Liver (tissue), 9 donors: ENCODE results near the gene LHFPL2. TPM values are rescaled to one million over a fixed set of nuclear protein-coding genes. Genes with fewer than 3 reads are reported as not detected.

Experiments
- DNase-seq: peaks from one replicate; pipeline ENCODE4 v3.0.0-alpha.2; 2017; ENCODE audit warnings: low spot score
- H3K27ac ChIP-seq, 2 donors: one replicate each; pipeline ENCODE4 v1.7.0; 2013; ENCODE audit warnings: inconsistent platforms in 2 of 2, low read length in 2 of 2, control low read depth in 1 of 2, low read depth in 1 of 2, mild to moderate bottlenecking in 1 of 2
- H3K27me3 ChIP-seq, 4 donors: one replicate each; pipeline versions ENCODE4 v1.6.1 to v1.7.0; 2013; ENCODE audit warnings: low read length in 3 of 4, inconsistent platforms in 1 of 4, mild to moderate bottlenecking in 1 of 4, moderate library complexity in 1 of 4; ENCODE audit not compliant: control insufficient read depth in 4 of 4, insufficient read depth in 4 of 4
- H3K36me3 ChIP-seq, 4 donors: one replicate each; pipeline versions ENCODE4 v1.6.1 to v1.7.0; 2013; ENCODE audit warnings: low read length in 3 of 4, mild to moderate bottlenecking in 3 of 4, low read depth in 1 of 4, moderate library complexity in 1 of 4; ENCODE audit not compliant: control insufficient read depth in 4 of 4, insufficient read depth in 3 of 4
- H3K4me1 ChIP-seq, 4 donors: one replicate each; pipeline versions ENCODE4 v1.6.1 to v1.7.0; 2013; ENCODE audit warnings: low read length in 3 of 4, mild to moderate bottlenecking in 3 of 4, moderate library complexity in 1 of 4; ENCODE audit not compliant: control insufficient read depth in 4 of 4, insufficient read depth in 4 of 4
- H3K4me3 ChIP-seq, 3 donors: one replicate each; pipeline versions ENCODE4 v1.6.1 to v1.7.0; 2013; ENCODE audit warnings: low read length in 3 of 3, control low read depth in 1 of 3, low read depth in 1 of 3, mild to moderate bottlenecking in 1 of 3
- H3K9ac ChIP-seq, 2 donors: one replicate each; pipeline ENCODE4 v1.7.0; 2013; ENCODE audit warnings: low read length in 2 of 2, mild to moderate bottlenecking in 2 of 2, moderate library complexity in 2 of 2, control low read depth in 1 of 2, low read depth in 1 of 2
- H3K9me3 ChIP-seq, 4 donors: one replicate each; pipeline versions ENCODE4 v1.6.1 to v1.7.0; 2013; ENCODE audit warnings: low read length in 3 of 4; ENCODE audit not compliant: control insufficient read depth in 4 of 4
- ATF3 ChIP-seq: IDR thresholded peaks from 2 replicates; pipeline ENCODE4 v1.6.1; 2016; ENCODE audit warnings: antibody characterized with exemption
- CTCF ChIP-seq: fragments of 150-350 bp; IDR thresholded peaks from 2 replicates; pipeline ENCODE4 v1.5.1; 2017; ENCODE audit warnings: improper control_type of control experiment, low read depth, low read length; ENCODE audit not compliant: missing input control
- FOXA2 ChIP-seq: IDR thresholded peaks from 2 replicates; pipeline ENCODE4 v1.6.1; 2016; ENCODE audit warnings: antibody characterized with exemption
- HNF4A ChIP-seq, 2 donors: conservative IDR thresholded peaks; 2 replicates each; pipeline ENCODE4 v1.6.1; 2016; ENCODE audit warnings: antibody characterized with exemption in 2 of 2, mild to moderate bottlenecking in 2 of 2
- HNF4G ChIP-seq: IDR thresholded peaks from 2 replicates; pipeline ENCODE4 v1.6.1; 2016; ENCODE audit warnings: antibody characterized with exemption
- JUND ChIP-seq, 2 donors: IDR thresholded peaks; 2 replicates each; pipeline ENCODE4 v1.6.1; 2016; ENCODE audit warnings: antibody characterized with exemption in 2 of 2
- NR2F2 ChIP-seq: IDR thresholded peaks from 2 replicates; pipeline ENCODE4 v1.6.1; 2016; ENCODE audit warnings: antibody characterized with exemption
- RAD21 ChIP-seq, 2 donors: IDR thresholded peaks; 2 replicates each; pipeline ENCODE4 v1.6.1; 2016; ENCODE audit warnings: antibody characterized with exemption in 2 of 2, mild to moderate bottlenecking in 2 of 2
- REST ChIP-seq: IDR thresholded peaks from 2 replicates; pipeline ENCODE4 v1.6.1; 2016; ENCODE audit warnings: antibody characterized with exemption, mild to moderate bottlenecking
- RXRA ChIP-seq, 2 donors: IDR thresholded peaks; 2 replicates each; pipeline ENCODE4 v1.6.1; 2017 to 2018; ENCODE audit warnings: antibody characterized with exemption in 2 of 2, mild to moderate bottlenecking in 1 of 2
- SP1 ChIP-seq: IDR thresholded peaks from 2 replicates; pipeline ENCODE4 v1.6.1; 2018; ENCODE audit warnings: antibody characterized with exemption, mild to moderate bottlenecking
- TAF1 ChIP-seq: conservative IDR thresholded peaks from 2 replicates; pipeline ENCODE4 v1.6.1; 2016; ENCODE audit warnings: antibody characterized with exemption, mild to moderate bottlenecking
- YY1 ChIP-seq: IDR thresholded peaks from 2 replicates; pipeline ENCODE4 v1.6.1; 2016; ENCODE audit warnings: antibody characterized with exemption, mild to moderate bottlenecking
- ZBTB33 ChIP-seq: IDR thresholded peaks from 2 replicates; pipeline ENCODE4 v1.6.1; 2016; ENCODE audit warnings: antibody characterized with exemption
- WGBS: extraction: QIAGEN DNeasy Blood & Tissue Kit; methylation state at CpG from one replicate; pipeline ENCODE4 v1.1.7; 2013; 5-methylcytosine and 5-hydroxymethylcytosine counted together
- polyA plus RNA-seq, 2 donors: library from polyadenylated mRNA; stranded (reverse) in 1 of 2; unstranded in 1 of 2; fragments of 200-250 nt in 1 of 2; fragments of >200 nt in 1 of 2; fragmentation: Nextera tagmentation in 1 of 2; extraction: Ambion mirVana in 1 of 2; gene quantifications; one replicate each; pipeline versions ENCODE4 v1.2.1 to v1.2.3, GENCODE V29; 2013 to 2015
- total RNA-seq, 2 donors: library from RNA; depleted of rRNA; stranded (reverse); fragments of >200 nt; gene quantifications; one replicate each; pipeline ENCODE4 v1.2.3, GENCODE V29; 2014
- donor health status: healthy.
- donor health status: healthy.
- donor health status: healthy.
- donor health status: healthy.
- donor health status: healthy.

The LHFPL2 gene
- total and polyA plus RNA-seq, 4 donors, result 1.6 to 9.4 (median 5.6) TPM

- Histone ChIP-seq H3K9me3 (no peaks in the 10 kb centered on the region), H3K36me3 (no peaks in the 10 kb centered on the region), H3K4me3 (no peak overlapping the region), H3K27ac (no peak overlapping the region), H3K9ac (no peak overlapping the region), H3K27me3 (no peaks in the 10 kb centered on the region), H3K4me1 (no peaks in the 10 kb centered on the region)
- WGBS, result 62% methylated on average over 3 of the region's 3 CpGs
- TF ChIP-seq TAF1 (no peak), HNF4A (conservative IDR thresholded peaks at IDR 0.05) (no peak), HNF4G (no peak), CTCF (no peak), FOXA2 (no peak), NR2F2 (no peak), RAD21 (IDR thresholded peaks at IDR 0.05) (no peak), REST (no peak), RXRA (IDR thresholded peaks at IDR 0.05) (no peak), YY1 (no peak), JUND (IDR thresholded peaks at IDR 0.05) (no peak), ZBTB33 (no peak), SP1 (no peak)
- DNase-seq, result no peak
Observed at GRCh38 chr5:78666041-78666444, 17.5 kb upstream of the LHFPL2 start.

GRCh38 chr5:78665534-78665933 is 17.0 kb upstream of the LHFPL2 start:
- 89% methylated on average over 3 of the region's 3 CpGs for WGBS
- TF ChIP-seq ZBTB33 (no peak), FOXA2 (no peak), ATF3 (no peak), RAD21 (IDR thresholded peaks at IDR 0.05) (no peak)
- no peak overlapping the region for H3K27ac ChIP-seq
- no peaks in the 10 kb centered on the region for H3K36me3 ChIP-seq
- DNase-seq, result no peak
- H3K4me1 ChIP-seq, result no peaks in the 10 kb centered on the region
- H3K4me3 ChIP-seq, result no peak overlapping the region
- no peak overlapping the region for H3K9ac ChIP-seq
- H3K27me3 ChIP-seq, result no peaks in the 10 kb centered on the region
- H3K9me3 ChIP-seq, result no peaks in the 10 kb centered on the region
